Measurements from ENCODE around the gene KIF6.

GRCh38 chr6:39445667-39446066, 279.5 kb downstream of the KIF6 start:
- TF ChIP-seq CTCF (conservative IDR thresholded peaks at IDR 0.05; ENCODE audit: low read depth, low read length) = no peak
- TF ChIP-seq EZH2 (IDR thresholded peaks at IDR 0.05; ENCODE audit: borderline replicate concordance, low read depth, low read length, poor library complexity, severe bottlenecking) = no peak
